WTC11 (cell line): ENCODE measurements around the gene MOV10. TPM values are rescaled to one million over a fixed set of nuclear protein-coding genes. Genes with fewer than 3 reads are reported as not detected.

Experiments used
- ATAC-seq: fragments of 200-7000 bp; cut with Tn5 transposase; 2 replicates; pipeline ENCODE4 v1.10.0; 2021; ENCODE audit warnings: mild to moderate bottlenecking, moderate library complexity
- CTCF ChIA-PET: fragments of 300-600 bp; sonication (Branson Sonifier 250); formaldehyde crosslinking; loops from one replicate; lab custom pipeline; 2021; ENCODE audit warnings: antibody characterized with exemption; lab: Charles Lee
- POLR2A ChIA-PET: fragments of 350-600 bp; sonication (Branson Sonifier 250); formaldehyde crosslinking; loops from one replicate; lab custom pipeline; 2021; ENCODE audit warnings: antibody characterized with exemption; lab: Charles Lee
- DNase-seq: peaks from one replicate; pipeline ENCODE4 v3.0.0; 2021; ENCODE audit warnings: low spot score
- H3K27ac Mint-ChIP-seq: 2 replicates; pipeline ENCODE4 v1.8.0; 2021; ENCODE audit warnings: mixed read lengths
- H3K27me3 Mint-ChIP-seq: 2 replicates; pipeline ENCODE4 v1.8.0; 2021; ENCODE audit warnings: low read depth, mild to moderate bottlenecking, moderate library complexity, mixed read lengths
- H3K36me3 Mint-ChIP-seq: 2 replicates; pipeline ENCODE4 v1.8.0; 2021; ENCODE audit warnings: mixed read lengths
- H3K4me1 Mint-ChIP-seq: 2 replicates; pipeline ENCODE4 v1.8.0; 2022; ENCODE audit warnings: mixed read lengths
- H3K4me3 Mint-ChIP-seq: 2 replicates; pipeline ENCODE4 v1.8.0; 2021; ENCODE audit warnings: mild to moderate bottlenecking, moderate library complexity, mixed read lengths
- H3K9me3 Mint-ChIP-seq: 2 replicates; pipeline ENCODE4 v1.8.0; 2021; ENCODE audit warnings: mixed read lengths
- ARID4B ChIP-seq: sonication (generic); formaldehyde crosslinking; IDR thresholded peaks from 2 replicates; pipeline ENCODE4 v1.8.0; 2023; ENCODE audit warnings: missing genetic modification reagents, mild to moderate bottlenecking, borderline replicate concordance
- E2F5 ChIP-seq: sonication (generic); formaldehyde crosslinking; IDR thresholded peaks from 2 replicates; pipeline ENCODE4 v1.8.1; 2022; ENCODE audit warnings: mild to moderate bottlenecking, moderate library complexity, missing genetic modification reagents
- EMX1 ChIP-seq: fragments of 250-450 bp; sonication (Bioruptor Pico); IDR thresholded peaks from 2 replicates; pipeline ENCODE4 v1.8.0; 2021; ENCODE audit warnings: mild to moderate bottlenecking
- FOXK1 ChIP-seq: sonication (generic); formaldehyde crosslinking; IDR thresholded peaks from 2 replicates; pipeline ENCODE4 v1.8.0; 2022; ENCODE audit warnings: mild to moderate bottlenecking, moderate library complexity, missing genetic modification reagents
- FOXP1 ChIP-seq: sonication (generic); formaldehyde crosslinking; IDR thresholded peaks from 2 replicates; pipeline ENCODE4 v1.8.0; 2022; ENCODE audit warnings: missing genetic modification reagents, mild to moderate bottlenecking, moderate library complexity, borderline replicate concordance
- GRHL2 ChIP-seq: fragments of 250-450 bp; sonication (Bioruptor Pico); IDR thresholded peaks from 2 replicates; pipeline ENCODE4 v1.8.0; 2022; ENCODE audit warnings: mild to moderate bottlenecking, moderate library complexity; ENCODE audit not compliant: insufficient replicate concordance, severe bottlenecking
- JUN ChIP-seq: sonication (generic); formaldehyde crosslinking; IDR thresholded peaks from 2 replicates; pipeline ENCODE4 v1.8.0; 2023; ENCODE audit warnings: mild to moderate bottlenecking, missing genetic modification reagents
- RORB ChIP-seq: fragments of 250-450 bp; sonication (Bioruptor Pico); IDR thresholded peaks from 2 replicates; pipeline ENCODE4 v1.9.0; 2021; ENCODE audit warnings: mild to moderate bottlenecking
- TCF7 ChIP-seq: sonication (generic); formaldehyde crosslinking; IDR thresholded peaks from 2 replicates; pipeline ENCODE4 v1.8.0; 2022; ENCODE audit warnings: mild to moderate bottlenecking, low read depth, missing genetic modification reagents, moderate library complexity
- TEAD1 ChIP-seq: sonication (generic); formaldehyde crosslinking; IDR thresholded peaks from 2 replicates; pipeline ENCODE4 v1.8.0; 2022; ENCODE audit warnings: mild to moderate bottlenecking, missing genetic modification reagents
- TP53 ChIP-seq: sonication (generic); formaldehyde crosslinking; IDR thresholded peaks from 2 replicates; pipeline ENCODE4 v1.8.1; 2023; ENCODE audit warnings: mild to moderate bottlenecking, missing genetic modification reagents
- USF1 ChIP-seq: sonication (generic); formaldehyde crosslinking; IDR thresholded peaks from 2 replicates; pipeline ENCODE4 v1.8.0; 2022; ENCODE audit warnings: mild to moderate bottlenecking, missing genetic modification reagents
- ZBTB21 ChIP-seq: sonication (generic); formaldehyde crosslinking; IDR thresholded peaks from 2 replicates; pipeline ENCODE4 v1.8.1; 2023; ENCODE audit warnings: mild to moderate bottlenecking, missing genetic modification reagents, borderline replicate concordance
- ZNF219 ChIP-seq: sonication (generic); formaldehyde crosslinking; IDR thresholded peaks from 2 replicates; pipeline ENCODE4 v1.8.0; 2023; ENCODE audit warnings: missing genetic modification reagents, mild to moderate bottlenecking, borderline replicate concordance
- ZNF232 ChIP-seq: sonication (generic); formaldehyde crosslinking; IDR thresholded peaks from 2 replicates; pipeline ENCODE4 v1.8.0; 2022; ENCODE audit warnings: mild to moderate bottlenecking, missing genetic modification reagents
- ZNF671 ChIP-seq: fragments of 250-450 bp; sonication (Bioruptor Pico); IDR thresholded peaks from 2 replicates; pipeline ENCODE4 v1.8.0; 2021; ENCODE audit warnings: mild to moderate bottlenecking
- total RNA-seq: library from RNA; stranded (reverse); gene quantifications from 3 replicates; pipeline ENCODE4 v1.2.3, GENCODE V29; 2021
- TF ChIP-seq, protein P1 (sequence below): sonication (generic); formaldehyde crosslinking; IDR thresholded peaks from 2 replicates; pipeline ENCODE4 v1.8.1; 2023; ENCODE audit warnings: mild to moderate bottlenecking, missing genetic modification reagents
- TF ChIP-seq, protein P2 (sequence below): sonication (generic); formaldehyde crosslinking; conservative IDR thresholded peaks from 2 replicates; pipeline ENCODE4 v1.8.1; 2023; ENCODE audit warnings: mild to moderate bottlenecking, low read depth, missing genetic modification reagents, moderate library complexity
- TF ChIP-seq, protein P3 (sequence below): fragments of 250-450 bp; sonication (Bioruptor Pico); IDR thresholded peaks from 2 replicates; pipeline ENCODE4 v1.9.0; 2021; ENCODE audit warnings: mild to moderate bottlenecking

The MOV10 gene
- total RNA-seq, 1 experiment from 2014 or later = 80.7 TPM

- H3K27me3 Mint-ChIP-seq = no peaks in the 10 kb centered on the region
- ChIA-PET CTCF (no interaction called here), POLR2A (no interaction called here)
- ATAC-seq (no peak), DNase-seq (no peak)
- peaks cover 6% of the 10 kb centered on the region; the same call in 1 of the 2 replicates for H3K36me3 Mint-ChIP-seq
- no peak overlapping the region for H3K4me3 Mint-ChIP-seq
- H3K27ac Mint-ChIP-seq = no peak overlapping the region
- no peaks in the 10 kb centered on the region for H3K4me1 Mint-ChIP-seq
- H3K9me3 Mint-ChIP-seq = no peaks in the 10 kb centered on the region
- TF ChIP-seq RORB (CRISPR knock-in tag) (no peak), TEAD1 (CRISPR knock-in tag) (no peak), USF1 (CRISPR knock-in tag) (no peak), ZNF671 (no peak), ZNF219 (CRISPR knock-in tag) (no peak), TCF7 (no peak), FOXP1 (CRISPR knock-in tag) (no peak), EMX1 (no peak), GRHL2 (CRISPR knock-in tag) (no peak), TP53 (no peak), FOXK1 (no peak), ZBTB21 (CRISPR knock-in tag) (no peak), JUN (no peak), E2F5 (CRISPR knock-in tag) (no peak), ARID4B (no peak), ZNF232 (CRISPR knock-in tag) (no peak)
- TF ChIP-seq, protein P1, sequence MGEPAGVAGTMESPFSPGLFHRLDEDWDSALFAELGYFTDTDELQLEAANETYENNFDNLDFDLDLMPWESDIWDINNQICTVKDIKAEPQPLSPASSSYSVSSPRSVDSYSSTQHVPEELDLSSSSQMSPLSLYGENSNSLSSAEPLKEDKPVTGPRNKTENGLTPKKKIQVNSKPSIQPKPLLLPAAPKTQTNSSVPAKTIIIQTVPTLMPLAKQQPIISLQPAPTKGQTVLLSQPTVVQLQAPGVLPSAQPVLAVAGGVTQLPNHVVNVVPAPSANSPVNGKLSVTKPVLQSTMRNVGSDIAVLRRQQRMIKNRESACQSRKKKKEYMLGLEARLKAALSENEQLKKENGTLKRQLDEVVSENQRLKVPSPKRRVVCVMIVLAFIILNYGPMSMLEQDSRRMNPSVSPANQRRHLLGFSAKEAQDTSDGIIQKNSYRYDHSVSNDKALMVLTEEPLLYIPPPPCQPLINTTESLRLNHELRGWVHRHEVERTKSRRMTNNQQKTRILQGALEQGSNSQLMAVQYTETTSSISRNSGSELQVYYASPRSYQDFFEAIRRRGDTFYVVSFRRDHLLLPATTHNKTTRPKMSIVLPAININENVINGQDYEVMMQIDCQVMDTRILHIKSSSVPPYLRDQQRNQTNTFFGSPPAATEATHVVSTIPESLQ = no peak
- TF ChIP-seq, protein P2, sequence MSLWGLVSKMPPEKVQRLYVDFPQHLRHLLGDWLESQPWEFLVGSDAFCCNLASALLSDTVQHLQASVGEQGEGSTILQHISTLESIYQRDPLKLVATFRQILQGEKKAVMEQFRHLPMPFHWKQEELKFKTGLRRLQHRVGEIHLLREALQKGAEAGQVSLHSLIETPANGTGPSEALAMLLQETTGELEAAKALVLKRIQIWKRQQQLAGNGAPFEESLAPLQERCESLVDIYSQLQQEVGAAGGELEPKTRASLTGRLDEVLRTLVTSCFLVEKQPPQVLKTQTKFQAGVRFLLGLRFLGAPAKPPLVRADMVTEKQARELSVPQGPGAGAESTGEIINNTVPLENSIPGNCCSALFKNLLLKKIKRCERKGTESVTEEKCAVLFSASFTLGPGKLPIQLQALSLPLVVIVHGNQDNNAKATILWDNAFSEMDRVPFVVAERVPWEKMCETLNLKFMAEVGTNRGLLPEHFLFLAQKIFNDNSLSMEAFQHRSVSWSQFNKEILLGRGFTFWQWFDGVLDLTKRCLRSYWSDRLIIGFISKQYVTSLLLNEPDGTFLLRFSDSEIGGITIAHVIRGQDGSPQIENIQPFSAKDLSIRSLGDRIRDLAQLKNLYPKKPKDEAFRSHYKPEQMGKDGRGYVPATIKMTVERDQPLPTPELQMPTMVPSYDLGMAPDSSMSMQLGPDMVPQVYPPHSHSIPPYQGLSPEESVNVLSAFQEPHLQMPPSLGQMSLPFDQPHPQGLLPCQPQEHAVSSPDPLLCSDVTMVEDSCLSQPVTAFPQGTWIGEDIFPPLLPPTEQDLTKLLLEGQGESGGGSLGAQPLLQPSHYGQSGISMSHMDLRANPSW = no peak
- TF ChIP-seq, protein P3, sequence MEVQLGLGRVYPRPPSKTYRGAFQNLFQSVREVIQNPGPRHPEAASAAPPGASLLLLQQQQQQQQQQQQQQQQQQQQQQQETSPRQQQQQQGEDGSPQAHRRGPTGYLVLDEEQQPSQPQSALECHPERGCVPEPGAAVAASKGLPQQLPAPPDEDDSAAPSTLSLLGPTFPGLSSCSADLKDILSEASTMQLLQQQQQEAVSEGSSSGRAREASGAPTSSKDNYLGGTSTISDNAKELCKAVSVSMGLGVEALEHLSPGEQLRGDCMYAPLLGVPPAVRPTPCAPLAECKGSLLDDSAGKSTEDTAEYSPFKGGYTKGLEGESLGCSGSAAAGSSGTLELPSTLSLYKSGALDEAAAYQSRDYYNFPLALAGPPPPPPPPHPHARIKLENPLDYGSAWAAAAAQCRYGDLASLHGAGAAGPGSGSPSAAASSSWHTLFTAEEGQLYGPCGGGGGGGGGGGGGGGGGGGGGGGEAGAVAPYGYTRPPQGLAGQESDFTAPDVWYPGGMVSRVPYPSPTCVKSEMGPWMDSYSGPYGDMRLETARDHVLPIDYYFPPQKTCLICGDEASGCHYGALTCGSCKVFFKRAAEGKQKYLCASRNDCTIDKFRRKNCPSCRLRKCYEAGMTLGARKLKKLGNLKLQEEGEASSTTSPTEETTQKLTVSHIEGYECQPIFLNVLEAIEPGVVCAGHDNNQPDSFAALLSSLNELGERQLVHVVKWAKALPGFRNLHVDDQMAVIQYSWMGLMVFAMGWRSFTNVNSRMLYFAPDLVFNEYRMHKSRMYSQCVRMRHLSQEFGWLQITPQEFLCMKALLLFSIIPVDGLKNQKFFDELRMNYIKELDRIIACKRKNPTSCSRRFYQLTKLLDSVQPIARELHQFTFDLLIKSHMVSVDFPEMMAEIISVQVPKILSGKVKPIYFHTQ (CRISPR knock-in tag) = no peak
- TF ChIP-seq, all 79 proteins: peak for 0
Observed at GRCh38 chr1:112629256-112629655, 45.2 kb upstream of the MOV10 start.
